IPS-18c (cell line): ENCODE results near the gene SMAD7.

ENCODE experiments used
- H3K4me3 ChIP-seq: 2 replicates; pipeline ENCODE4 v1.7.0; 2013; ENCODE audit warnings: low read depth, mild to moderate bottlenecking, low read length, moderate library complexity; ENCODE audit not compliant: insufficient read depth
- H3K9me3 ChIP-seq: one replicate; pipeline ENCODE4 v1.6.1; 2013; ENCODE audit warnings: mild to moderate bottlenecking, low read length, moderate library complexity; ENCODE audit not compliant: control insufficient read depth, insufficient read depth

SMAD7 gene

DNA sequence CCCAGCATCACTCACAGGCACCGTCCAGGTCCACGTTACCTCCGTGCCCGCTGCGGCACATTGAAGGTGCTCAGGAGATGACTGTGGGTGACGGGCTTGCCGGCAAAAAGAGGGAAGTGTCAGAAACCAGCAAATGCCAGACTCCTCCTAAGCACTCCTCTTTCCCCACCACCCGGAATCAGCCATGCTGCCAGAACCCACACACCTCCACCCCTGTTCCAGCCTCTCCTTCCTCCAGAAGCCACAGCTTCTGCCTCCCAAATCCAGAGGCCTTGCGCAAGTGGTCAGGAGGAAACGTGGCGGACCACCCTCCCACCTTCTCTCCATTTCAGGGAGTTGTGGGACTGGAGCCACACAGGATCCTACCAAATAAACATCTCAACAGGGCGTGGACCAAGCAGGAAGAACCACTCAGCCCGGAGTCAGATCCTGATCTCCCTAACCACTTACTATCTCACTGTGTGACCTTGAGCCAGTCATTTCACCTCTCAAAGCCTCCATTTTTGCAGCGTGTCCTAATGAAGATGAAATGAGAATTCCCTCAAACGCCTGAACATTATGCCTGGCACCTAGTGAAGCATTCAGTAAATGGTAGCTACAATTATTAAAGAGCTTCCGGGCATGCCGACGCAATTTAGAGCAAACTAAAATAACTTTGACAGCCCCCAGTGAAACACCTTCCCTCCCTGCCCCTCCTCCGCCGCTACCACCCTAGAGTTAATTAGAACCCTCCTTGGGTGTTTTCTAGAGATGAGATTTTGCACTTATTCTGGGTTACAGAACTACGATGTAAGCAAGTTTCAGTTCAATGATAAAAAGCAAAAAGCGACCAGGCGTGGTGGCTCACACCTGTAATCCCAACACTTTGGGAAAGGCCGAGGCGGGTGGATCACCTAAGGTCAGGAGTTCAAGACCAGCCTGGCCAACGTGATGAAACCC is 32.9 kb downstream of the SMAD7 start:
- Histone ChIP-seq H3K4me3 (no peak overlapping the region), H3K9me3 (no peaks in the 10 kb centered on the region)

DNA sequence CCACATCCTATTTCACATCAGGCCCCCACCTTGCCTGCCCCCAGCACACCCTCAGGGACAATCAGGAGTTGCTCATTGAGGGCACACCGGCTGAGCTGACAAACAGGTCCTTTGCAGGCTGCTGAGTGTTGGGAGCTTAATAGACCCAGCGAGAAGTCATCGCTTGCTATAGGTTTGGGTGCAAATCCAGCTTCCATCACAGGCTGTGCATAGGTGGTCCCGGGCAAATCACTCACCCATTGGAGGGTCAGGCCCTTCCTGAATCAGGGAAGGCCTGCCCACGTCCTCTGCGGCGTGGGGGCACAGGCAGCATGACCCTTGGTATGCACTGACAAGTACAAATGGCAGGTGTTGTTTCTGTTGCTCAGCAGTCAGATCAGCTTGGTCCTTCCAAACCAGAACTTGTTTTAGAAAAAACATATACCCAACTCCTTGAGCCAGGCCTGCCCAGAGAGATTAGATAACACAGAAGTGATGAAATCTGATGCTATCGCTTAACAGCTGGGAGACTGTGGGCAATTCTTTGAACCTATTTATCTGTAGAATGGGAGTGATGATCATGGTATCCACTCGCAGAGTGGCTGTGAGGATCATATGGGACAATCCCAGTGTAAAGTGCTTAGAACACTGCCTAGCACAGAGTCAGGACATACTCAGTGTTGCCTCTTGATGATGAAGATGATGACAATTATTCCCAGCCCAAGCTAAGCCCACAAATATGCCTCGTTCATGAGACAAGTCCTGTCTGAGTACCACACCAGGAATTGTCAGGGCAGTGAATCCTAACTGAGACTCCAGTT is 34.9 kb downstream of the SMAD7 start:
- H3K4me3 ChIP-seq: no peak overlapping the region
- H3K9me3 ChIP-seq: no peaks in the 10 kb centered on the region

DNA sequence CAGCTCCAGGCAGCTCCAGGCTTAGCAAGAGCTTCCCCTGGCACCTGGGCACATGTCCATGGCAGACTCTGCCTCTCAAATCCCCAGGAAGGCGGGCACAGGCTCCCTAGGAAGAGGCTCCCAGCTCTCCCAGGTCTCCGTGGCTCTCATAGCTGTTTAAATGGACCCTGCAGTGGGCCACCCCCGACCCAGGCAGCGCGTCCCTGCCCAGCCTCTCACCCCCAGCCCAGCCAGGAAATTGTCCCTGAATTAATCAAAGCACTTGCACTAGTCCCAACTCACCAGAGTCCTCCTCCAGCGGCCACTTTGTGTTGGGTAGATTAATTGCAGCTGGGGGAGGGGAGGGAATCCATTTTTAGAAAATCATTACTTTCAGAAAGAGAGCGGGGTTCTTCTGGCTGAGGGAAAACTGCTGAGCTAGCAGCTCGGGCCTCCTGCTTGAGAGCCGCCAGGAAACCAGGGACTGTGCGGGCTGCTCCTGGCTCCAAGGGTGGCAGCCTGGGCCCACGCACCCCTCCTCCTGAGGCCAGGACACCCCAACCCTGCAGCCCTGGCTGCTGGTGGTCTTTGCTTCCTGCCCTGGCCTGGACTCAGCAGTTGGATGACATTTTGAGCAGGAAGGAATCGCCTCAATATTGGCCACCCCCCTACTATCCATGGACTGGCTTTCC is 36.0 kb downstream of the SMAD7 start:
- Histone ChIP-seq H3K9me3 (no peaks in the 10 kb centered on the region), H3K4me3 (no peak overlapping the region)

DNA sequence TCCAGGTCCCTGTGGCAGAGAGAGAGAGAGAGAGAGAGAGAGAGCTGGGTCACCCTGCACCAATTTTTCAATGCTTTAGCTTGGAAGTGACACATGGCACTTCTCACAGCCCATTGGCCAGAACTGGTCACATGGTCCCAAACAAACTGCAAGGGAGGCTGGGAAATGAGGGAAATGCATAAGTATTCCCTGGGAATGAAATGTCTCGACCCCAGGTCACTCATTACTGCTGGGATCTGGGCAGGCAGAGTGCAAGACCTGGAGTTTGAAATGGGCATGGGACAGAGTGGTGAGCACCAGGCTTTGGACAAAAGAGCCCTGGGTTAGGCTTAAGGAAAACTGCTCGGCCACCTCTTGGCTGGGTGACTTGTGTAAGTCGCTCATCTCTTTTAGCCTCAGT is 37.0 kb downstream of the SMAD7 start:
- no peaks in the 10 kb centered on the region for H3K9me3 ChIP-seq
- H3K4me3 ChIP-seq: no peak overlapping the region

DNA sequence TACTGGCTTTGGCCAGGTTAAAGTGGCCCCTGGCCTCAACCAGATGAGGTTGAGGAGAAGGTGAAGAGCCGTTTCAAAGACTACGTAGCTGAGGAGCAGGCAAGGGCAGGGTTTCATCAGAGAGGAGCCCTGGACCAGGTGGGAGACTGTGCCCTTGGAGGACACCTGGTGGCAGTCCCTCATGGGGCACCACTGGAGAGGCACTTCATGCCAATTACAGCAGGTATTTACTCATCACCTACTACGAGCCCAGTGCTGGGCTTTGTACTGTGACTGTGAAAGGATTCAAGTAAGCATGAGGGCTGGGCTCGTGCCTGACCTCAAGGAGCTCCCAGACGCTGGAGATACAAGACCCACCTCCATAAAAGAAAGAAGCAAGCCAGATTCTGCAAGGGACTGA is 37.6 kb downstream of the SMAD7 start:
- no peaks in the 10 kb centered on the region for H3K9me3 ChIP-seq
- H3K4me3 ChIP-seq: no peak overlapping the region

DNA sequence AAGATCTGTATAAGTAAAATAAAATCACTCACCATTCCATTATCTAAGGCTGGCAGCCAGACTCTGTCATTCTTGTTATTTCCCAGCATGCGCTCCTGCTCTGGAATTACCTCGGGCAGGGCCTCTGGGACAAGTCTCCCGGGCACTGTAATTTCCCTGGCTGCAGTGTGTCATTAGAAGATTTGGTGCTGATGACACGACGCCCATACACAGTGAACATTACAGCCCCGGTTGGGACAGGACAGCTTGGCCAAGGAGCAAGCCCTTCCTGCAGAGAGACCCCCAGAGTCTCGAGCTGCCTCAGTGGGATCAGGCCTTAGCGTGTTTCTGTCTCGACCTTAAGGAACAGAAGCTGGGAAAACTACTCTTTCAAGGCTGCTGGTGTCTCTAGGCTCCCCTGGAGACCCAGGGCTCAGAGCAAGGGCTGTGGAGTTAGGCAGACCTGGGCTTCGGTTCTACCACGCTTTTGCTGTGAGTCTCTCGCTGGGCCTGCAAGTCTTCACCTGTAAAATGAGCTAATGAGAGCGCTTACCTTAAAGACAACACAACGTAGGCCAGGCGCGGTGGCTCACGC is 39.7 kb downstream of the SMAD7 start:
- Histone ChIP-seq H3K4me3 (no peak overlapping the region), H3K9me3 (no peaks in the 10 kb centered on the region)

DNA sequence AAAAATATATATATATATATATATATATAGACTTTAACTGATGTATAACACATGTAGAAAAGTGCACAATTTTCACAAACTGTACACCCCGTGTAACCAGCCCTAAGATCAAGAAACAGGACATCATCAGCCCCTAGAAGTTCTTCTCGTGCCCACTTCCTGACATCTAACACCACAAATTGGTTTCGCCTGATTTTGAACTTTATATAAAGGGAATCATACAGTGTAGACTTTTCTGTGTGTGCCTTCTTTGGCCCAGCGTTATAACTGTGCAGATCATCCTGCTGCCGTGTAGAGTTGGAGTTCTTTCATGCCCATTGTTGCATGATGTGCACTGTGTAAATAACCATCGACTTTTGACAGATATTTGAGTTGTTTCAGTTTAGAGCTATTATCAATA is 41.0 kb downstream of the SMAD7 start:
- H3K9me3 ChIP-seq: no peaks in the 10 kb centered on the region
- H3K4me3 ChIP-seq: no peak overlapping the region

DNA sequence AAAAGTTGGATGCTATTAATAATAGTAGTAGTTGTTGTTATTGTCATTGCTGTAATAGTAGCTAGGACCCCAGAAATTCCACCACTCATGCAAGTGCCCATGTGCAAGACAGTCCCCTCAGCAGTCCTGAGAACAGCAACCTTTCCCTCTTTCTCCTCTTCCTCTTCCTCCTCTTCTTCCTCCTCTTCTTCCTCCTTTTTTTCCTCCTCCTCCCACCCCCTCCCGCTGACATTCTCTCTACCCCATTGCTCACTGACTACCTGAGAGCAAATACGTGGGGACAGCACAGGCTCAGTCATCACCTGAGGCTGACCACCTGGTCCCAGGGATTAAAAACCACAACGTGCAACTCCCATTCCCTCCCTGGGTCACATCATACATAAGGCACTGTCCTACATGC is 41.8 kb downstream of the SMAD7 start:
- H3K4me3 ChIP-seq: no peak overlapping the region
- peaks cover 5% of the 10 kb centered on the region for H3K9me3 ChIP-seq

DNA sequence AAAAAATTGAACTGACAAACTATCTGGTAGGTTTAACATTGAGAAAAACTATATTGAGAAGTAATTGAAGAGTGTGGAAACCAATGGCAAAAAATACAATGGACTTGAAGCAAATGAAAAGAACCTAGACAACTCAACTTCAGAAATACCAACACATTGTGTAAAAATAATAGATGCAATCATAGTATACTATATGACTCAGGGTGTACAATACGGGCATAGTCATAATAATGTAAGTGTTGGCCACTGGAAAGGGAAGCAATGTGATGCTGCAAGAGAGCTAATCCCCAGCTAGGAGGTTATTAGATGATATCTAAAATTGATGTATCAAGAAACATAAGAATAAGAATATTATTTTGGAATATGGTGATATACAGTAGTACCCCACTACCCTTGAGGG is 45.3 kb downstream of the SMAD7 start:
- H3K9me3 ChIP-seq: peaks cover 5% of the 10 kb centered on the region
- no peak overlapping the region for H3K4me3 ChIP-seq

DNA sequence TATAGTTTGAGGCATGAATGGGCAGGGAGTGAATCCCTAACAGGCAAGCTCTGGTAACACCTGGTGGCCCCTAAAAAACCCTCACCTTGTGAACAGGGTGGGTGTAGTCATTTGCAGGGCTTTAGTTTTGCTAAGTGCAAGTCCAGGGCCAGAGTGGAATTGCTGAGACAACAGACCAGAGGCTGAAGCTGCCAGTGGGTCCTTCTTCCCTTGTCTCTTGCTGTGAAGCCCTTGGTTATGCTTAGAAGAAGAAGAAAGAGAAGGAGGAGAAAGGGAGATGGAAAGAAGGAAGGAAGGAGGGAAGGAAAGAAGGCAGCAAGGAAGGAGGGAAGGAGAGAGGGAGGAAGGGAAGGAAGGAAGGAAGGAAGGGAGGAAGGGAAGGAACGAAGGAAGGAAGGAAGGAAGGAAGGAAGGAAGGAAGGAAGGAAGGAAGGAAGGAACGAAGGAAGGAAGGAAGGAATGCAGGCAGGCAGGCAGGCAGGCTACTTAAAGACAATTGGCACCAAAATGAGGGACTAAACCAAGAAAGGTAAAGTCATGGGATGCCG is 45.8 kb downstream of the SMAD7 start:
- Histone ChIP-seq H3K4me3 (no peak overlapping the region), H3K9me3 (peaks cover 5% of the 10 kb centered on the region)

DNA sequence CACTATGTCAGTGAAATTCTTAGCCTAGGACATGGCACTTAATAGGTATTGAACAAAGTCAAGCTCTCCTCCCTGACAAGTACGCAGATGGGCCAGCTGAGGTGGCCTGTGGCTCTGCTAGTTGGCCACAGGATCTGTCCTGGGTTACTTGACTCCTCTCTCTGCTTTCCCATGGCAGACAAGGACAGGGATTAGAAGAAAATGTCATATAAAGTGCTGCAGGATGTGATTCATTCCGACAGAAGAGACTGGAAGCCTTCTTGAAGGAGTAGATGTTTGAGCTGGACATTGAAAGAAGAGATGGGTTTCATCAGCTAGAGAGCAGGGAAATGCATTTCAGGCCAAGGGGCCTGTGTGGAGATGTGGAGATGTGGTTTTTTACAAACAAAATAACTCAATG is 46.7 kb downstream of the SMAD7 start:
- Histone ChIP-seq H3K4me3 (no peak overlapping the region), H3K9me3 (peaks cover 5% of the 10 kb centered on the region)

DNA sequence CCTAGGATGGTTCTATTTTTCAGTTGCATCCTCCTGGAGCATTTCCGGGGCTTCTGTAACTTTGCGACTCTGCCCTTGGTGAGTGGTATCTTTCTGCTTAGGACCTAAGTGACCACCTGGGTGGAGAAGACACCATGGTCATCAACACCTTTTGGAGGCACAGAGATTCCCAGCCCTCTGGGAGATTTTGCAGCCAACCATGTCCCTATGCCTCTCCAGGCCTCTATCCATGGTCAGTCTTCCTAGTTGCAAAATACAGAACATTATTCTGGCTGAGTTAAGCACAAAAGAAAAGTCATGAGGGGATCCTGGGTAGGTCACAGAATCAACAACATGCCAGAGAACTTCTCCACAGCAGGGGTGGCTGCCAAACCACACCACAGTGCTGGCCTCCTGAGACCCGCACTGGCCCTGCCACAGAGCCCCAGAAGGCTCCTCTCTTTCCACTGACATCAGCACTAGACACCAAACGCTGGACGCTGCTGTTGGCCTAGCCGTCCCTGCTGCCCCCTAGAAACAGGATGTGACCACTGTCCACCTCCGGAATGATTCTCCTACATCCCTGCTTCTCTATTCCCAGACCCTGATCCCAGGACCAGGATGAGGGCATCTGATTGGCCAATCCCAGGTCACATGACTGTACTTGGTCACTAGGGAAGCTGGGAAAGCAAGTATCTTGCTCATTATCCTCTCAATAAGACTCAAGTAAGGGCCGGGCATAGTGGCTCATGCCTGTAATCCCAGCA is 47.7 kb downstream of the SMAD7 start:
- H3K4me3 ChIP-seq: no peak overlapping the region
- peaks cover 5% of the 10 kb centered on the region for H3K9me3 ChIP-seq

DNA sequence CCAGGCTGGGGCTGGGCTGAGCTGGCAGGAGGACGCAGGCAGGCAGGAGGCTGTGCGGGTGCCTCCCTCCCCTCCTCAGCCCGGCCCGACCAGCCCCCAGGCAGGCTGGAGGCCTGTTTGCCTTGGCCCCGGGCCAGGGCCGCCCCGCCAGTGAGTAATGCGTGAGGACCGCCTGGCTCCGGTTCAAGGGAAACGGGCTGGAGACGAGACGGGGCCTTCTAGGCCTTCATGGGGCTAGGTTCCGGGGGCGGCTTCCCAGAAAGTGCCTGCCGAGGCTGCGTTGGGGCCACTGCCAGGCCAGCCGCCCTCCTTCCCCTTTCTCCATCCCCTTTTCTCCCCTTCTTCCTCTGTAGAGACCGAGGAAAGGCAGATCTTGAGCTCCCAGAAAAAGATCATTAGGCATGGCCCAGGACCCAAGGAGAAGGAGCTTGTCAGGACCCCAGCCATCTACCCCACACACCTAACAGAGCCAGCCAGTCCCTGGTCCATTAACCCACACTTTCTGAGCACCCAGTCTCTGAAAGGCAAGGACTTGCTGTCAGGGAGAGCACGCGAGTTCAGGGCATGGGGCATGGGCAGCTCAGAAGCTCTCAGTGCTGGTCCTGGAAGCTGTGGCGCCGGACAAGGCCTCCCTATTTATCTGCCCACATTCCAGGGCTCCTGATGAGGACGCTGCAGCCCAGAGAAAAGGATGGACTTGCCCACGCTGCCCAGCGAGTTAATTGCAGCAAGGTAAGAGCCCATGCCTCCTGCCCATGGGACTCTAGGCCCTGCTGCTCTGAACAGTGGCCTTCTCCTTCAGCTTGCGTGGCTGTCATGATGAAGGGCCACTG is 48.5 kb downstream of the SMAD7 start:
- H3K4me3 ChIP-seq: no peak overlapping the region

DNA sequence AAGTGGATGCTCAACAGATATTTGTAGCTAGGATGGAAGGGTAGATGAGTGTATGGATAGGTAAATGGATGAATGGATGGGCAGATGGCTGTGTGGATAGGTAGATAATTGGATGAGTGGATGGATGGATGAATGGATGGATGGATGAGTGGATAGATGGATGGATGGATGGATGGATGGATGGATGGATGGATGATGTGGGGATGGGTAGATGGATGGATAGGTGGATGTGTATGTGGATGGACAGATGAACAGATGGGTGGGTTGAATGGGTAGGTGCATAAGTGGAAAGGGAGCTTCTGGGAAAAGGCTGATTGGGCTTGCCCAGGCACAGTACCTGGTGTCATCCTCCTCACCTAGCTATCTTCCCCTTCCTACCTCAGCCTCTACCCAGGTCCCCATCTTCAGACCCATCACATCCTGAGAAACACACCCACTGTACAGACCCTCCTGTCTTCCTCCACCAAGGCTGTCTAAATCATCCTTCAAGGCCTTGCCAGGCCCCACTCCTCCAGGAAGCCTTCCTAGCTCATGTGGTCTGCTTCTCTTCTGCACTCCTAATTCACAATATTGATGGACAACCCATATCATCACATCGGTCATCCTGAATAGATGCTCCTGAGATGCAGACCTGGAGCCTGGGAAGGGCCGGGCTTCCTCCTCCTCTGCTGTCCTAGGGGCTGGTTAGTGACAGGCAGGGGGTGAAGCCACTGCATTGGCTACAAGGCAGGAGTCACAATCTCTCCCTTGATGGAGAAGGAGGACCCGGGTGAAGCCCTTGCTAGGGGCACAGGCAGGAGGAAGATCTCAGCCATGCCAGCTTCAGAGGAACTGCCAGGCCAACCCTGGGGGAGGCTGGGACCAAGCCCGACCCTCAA is 49.4 kb downstream of the SMAD7 start:
- Histone ChIP-seq H3K4me3 (no peak overlapping the region), H3K9me3 (peaks cover 5% of the 10 kb centered on the region)

More for the DNA sequence above, 48.5 kb downstream of the SMAD7 start:
- peaks cover 5% of the 10 kb centered on the region for H3K9me3 ChIP-seq

DNA sequence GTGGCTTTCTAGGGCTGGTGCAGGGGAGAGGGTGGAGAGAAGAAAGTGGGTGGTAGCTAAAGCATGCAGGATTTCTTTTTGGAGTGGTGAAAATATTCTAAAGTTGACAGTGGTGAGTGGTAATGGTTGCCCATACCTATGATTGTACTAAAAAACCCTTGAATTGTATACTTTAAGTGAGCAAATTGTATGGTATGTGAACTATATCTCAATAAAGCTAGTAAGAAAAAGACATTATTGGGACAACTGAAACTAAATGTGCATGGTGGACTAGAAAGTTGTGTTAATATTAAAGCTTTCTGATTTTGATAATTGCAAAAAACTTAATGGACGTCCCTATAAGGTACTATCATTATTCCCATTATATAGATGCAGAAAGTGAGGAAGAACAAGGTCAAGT is 50.3 kb downstream of the SMAD7 start:
- H3K4me3 ChIP-seq: no peak overlapping the region
- peaks cover 5% of the 10 kb centered on the region for H3K9me3 ChIP-seq
